8988T (cell line): ENCODE results near the gene ZSCAN9.

ENCODE experiments used
- DNase-seq: peaks from one replicate; pipeline ENCODE4 v3.0.0; 2011

The ZSCAN9 gene

GRCh38 chr6:28224131-28225055 lies 682 bp upstream of the ZSCAN9 start:
- DNase-seq: no peak

GRCh38 chr6:28226460-28226859 lies 1.4 kb downstream of the ZSCAN9 start:
- DNase-seq: no peak

GRCh38 chr6:28232785-28233184 lies 7.7 kb downstream of the ZSCAN9 start:
- DNase-seq: no peak

GRCh38 chr6:28235912-28236452 lies 10.9 kb downstream of the ZSCAN9 start:
- DNase-seq: no peak

- no peak for DNase-seq
These were observed 14.6 kb downstream of the ZSCAN9 start for GRCh38 chr6:28239636-28240035.

GRCh38 chr6:28240471-28240870 lies 15.4 kb downstream of the ZSCAN9 start:
- DNase-seq: no peak

- DNase-seq: no peak
These were observed 18.9 kb downstream of the ZSCAN9 start for GRCh38 chr6:28243946-28244345.

GRCh38 chr6:28245206-28245941 lies 20.3 kb downstream of the ZSCAN9 start:
- no peak for DNase-seq

GRCh38 chr6:28248916-28249315 lies 23.8 kb downstream of the ZSCAN9 start:
- no peak for DNase-seq

- no peak for DNase-seq
These were observed 25.7 kb downstream of the ZSCAN9 start for GRCh38 chr6:28250747-28251146.

GRCh38 chr6:28251661-28252008 lies 26.6 kb downstream of the ZSCAN9 start:
- DNase-seq: peak; percentile 14

GRCh38 chr6:28252009-28252975 lies 27.2 kb downstream of the ZSCAN9 start, which contains the start of gene ZKSCAN4:
Gene ZKSCAN4, minus strand, starts transcription at chr6:28252269. Its CDS starts 289 bp downstream, at chr6:28251980.
- DNase-seq: peak; percentile 43

GRCh38 chr6:28254121-28254519 lies 29.0 kb downstream of the ZSCAN9 start:
- no peak for DNase-seq

GRCh38 chr6:28257042-28257441 lies 32.0 kb downstream of the ZSCAN9 start:
- DNase-seq: no peak

GRCh38 chr6:28258877-28259777 lies 34.1 kb downstream of the ZSCAN9 start, which contains the start of gene NKAPL:
Gene NKAPL, plus strand, starts transcription at chr6:28259297. Its CDS starts 75 bp downstream, at chr6:28259372.
- DNase-seq: no peak

- DNase-seq: no peak
These were observed 38.8 kb downstream of the ZSCAN9 start for GRCh38 chr6:28263922-28264321.

GRCh38 chr6:28264834-28265401 lies 39.8 kb downstream of the ZSCAN9 start:
- no peak for DNase-seq

GRCh38 chr6:28266563-28266961 lies 41.5 kb downstream of the ZSCAN9 start:
- no peak for DNase-seq

GRCh38 chr6:28266962-28267694 lies 42.1 kb downstream of the ZSCAN9 start, which contains the start of gene ZSCAN26:
Gene ZSCAN26, plus strand, starts transcription at chr6:28267143. Its CDS starts 4,777 bp downstream, at chr6:28271920.
- peak; percentile 46 for DNase-seq

GRCh38 chr6:28267695-28268059 lies 42.6 kb downstream of the ZSCAN9 start:
- DNase-seq: no peak
